Urothelium cell line (cell line): ENCODE results near the gene NCKAP1.
"Not testable (repeated sequence)": the region's sequence is repeated elsewhere in the genome, so short reads cannot be mapped to it uniquely, and the experiment has no call there.

Experiments used
- DNase-seq: peaks from one replicate; pipeline ENCODE4 v3.0.0; 2011; ENCODE audit warnings: low spot score, mixed read lengths
- FAIRE-seq: peaks from 2 replicates; lab custom pipeline; 2011; peaks lifted over from hg19 to GRCh38; lab: Jason Lieb, UNC

The NCKAP1 gene

DNA sequence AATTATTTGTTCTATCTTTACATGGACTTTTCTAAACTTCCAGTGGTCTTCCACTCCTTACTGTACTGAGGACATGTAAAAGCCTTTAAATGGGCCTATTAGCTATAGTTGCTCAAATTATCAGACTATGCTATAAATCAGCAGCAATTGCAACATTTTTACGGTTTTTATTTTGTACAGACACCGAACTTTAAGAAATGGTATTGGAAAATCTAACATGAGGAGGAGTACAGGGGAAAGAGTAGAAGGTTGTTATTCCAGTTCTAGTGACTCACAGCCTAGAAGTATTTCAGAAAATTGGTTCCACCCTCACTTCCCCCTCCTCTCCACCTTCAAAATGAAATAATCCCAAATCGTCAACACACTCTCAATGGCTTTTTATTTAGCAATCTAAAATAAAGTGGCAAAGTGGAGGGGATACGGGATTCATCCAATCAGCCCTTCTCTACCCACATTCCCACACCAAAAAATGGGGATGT lies 1.1 kb downstream of the NCKAP1 start:
- no peak for FAIRE-seq
- peak; percentile 20 for DNase-seq

DNA sequence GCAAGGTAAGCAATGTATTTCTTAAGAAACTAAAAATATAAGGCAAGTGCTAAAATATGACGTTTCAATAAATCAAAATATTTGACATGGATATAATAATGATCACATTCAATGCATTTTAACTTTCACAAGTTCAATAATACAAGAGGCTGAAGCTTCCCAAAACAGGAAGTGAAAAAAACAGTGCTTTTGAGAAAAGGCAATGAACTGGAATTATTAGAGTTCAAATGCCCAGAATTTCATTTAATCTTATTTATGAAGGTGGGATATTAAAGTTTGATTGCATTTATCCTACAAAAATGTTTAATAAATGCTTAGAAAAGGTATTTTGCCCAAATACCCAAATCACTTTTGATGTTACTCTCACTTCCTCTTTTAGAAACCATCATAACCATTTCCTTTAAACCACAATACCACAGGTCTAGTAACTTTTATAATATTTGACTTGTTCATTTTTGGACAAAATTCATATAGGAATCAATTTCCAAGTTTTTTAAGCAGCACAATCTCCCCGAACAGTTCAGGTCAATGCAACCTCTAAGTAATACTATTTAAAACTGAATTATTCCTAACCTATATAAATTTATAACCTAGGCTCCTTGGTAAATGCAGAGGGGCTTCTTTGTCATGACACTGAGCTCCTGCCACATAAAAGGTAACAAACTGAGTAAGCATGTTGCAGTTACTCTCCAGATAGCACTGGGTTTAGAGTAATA lies 2.1 kb downstream of the NCKAP1 start:
- FAIRE-seq: no peak
- no peak for DNase-seq

- DNase-seq: no peak
- no peak for FAIRE-seq
Observed at GRCh38 chr2:183035298-183035953, 2.8 kb downstream of the NCKAP1 start.

GRCh38 chr2:183034806-183035205 lies 3.5 kb downstream of the NCKAP1 start:
- FAIRE-seq: no peak
- DNase-seq: no peak

GRCh38 chr2:183033951-183034350 lies 4.3 kb downstream of the NCKAP1 start:
- FAIRE-seq (no peak), DNase-seq (no peak)

- FAIRE-seq (no peak), DNase-seq (no peak)
Observed at GRCh38 chr2:183031911-183032794, 6.1 kb downstream of the NCKAP1 start.

GRCh38 chr2:183029219-183029618 lies 9.0 kb downstream of the NCKAP1 start:
- no peak for DNase-seq
- no peak for FAIRE-seq

DNA sequence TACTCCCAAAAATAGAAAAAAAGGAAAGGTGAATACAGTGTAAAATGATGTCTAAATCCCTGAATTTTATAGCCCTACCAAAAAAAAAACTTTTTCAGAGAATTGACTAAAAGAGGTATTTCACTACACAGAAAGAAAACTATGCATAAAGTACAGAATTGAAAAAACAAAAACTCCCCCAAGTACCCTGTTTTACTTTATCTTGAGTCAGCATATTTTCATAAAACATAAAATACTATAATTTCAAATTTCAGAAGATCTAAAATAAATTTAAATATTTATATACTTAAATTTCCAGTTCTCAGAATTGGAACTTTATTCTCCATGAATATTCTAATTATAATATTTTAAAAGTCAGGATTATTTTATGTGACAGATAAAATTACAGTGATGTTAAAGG lies 10.1 kb downstream of the NCKAP1 start:
- DNase-seq (no peak), FAIRE-seq (no peak)

DNA sequence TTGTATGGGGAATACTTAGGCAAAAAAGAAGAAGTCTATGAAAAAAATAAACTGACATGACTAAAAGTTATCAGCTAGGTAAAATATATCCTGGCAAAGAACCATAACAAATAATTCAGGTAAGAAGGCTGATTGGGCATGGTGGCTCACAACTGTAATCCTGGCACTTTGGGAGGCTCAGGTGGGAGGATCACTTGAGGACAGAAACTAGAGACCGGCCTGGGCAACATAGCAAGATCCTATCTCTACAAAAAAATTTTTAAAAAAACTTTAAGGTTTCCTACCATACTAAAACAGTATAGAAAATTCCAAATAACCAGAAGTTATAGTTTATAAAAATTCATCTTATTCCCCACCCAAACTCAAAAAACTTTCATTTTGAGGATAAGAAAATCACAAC lies 10.8 kb downstream of the NCKAP1 start:
- FAIRE-seq (no peak), DNase-seq (no peak)

- DNase-seq (no peak), FAIRE-seq (no peak)
Observed at GRCh38 chr2:183026424-183026823, 11.8 kb downstream of the NCKAP1 start.

DNA sequence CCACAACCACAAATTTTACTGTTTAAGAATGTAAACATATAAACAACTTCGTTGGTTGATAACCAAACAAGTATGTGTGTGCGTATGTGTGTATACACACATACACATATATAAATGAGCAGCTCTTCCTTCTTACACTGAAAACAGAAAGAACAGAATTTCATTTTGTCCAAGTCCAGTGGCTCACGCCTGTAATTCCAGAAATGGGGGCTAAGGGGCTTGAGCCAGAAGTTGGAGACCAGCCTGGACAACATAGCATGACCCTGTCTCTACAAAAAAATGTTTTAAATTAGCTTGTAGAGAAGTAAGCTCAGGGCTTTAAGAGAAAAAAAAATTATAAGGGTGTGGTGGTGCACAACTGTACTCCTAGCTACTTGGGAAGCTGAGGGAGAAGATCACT lies 12.3 kb downstream of the NCKAP1 start:
- FAIRE-seq (no peak), DNase-seq (no peak)

DNA sequence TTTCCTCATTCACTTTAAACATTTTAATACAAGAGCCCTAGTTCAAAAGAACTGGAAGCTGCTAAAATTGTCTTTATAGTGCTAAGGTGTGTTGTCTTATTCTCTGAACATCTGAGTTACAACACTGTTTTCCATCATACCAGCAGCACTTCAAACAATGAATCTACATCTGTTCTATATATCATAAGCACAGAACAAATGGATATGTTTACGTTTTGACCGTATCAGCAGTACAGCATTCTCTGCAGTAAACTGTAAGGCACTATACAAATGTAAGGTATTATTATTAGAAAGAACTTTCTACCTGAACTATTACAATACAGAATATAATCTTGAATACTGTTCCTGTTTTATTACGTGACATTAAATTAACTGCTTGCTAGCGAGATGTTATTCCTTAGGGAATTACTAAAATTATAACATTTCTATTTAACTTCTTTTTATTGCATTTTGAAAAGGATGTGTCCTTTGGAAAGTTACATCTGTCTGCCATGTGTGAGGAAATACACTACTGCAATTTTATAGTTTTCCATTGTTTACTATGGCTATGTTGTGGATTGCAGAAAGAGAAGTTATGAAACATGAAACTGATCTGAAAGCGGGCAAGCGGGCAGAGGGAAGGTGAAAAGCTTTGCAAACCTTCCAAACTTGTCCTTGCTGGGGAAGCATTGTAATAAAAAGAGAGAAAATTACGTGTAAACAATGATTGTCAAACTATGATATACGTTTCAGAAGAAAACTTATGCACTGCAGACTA lies 13.7 kb downstream of the NCKAP1 start:
- DNase-seq (no peak), FAIRE-seq (no peak)

DNA sequence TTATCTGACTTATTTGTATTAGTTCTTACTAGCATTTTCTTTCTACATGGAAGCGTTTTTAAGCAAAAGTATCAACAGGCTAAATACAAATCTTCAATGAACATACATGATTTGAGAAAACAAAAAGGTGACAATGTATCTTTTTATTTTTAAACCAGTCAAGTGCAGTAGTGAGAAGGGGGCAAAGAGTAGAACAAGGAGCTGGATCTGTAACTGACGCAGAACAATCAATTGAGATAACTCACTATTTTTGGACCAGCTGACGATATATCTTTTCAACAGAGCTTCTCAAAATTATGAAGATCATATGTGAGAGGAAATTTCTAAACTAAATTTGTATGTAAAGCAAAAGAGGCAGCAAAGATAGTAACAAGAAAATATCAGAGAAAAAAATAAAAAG lies 15.5 kb downstream of the NCKAP1 start:
- FAIRE-seq (no peak), DNase-seq (no peak)

DNA sequence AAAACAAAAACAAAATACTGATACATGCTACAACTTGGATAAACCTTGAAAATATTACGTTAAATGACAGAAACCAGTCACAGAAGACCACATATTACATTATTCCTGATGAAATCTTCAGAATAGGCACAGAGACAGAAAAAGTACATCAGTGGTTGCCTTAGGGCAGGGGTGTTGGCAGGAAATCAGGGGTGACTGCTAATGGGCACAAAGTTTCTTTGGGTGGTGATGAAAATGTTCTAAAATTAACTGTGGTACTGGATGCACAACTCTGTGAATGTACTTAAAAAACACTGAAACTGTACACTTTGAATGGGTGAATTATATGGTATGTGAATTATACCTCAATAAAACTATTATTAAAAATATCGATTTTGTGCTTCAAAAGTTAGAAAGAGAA lies 16.6 kb downstream of the NCKAP1 start:
- FAIRE-seq: no peak

DNA sequence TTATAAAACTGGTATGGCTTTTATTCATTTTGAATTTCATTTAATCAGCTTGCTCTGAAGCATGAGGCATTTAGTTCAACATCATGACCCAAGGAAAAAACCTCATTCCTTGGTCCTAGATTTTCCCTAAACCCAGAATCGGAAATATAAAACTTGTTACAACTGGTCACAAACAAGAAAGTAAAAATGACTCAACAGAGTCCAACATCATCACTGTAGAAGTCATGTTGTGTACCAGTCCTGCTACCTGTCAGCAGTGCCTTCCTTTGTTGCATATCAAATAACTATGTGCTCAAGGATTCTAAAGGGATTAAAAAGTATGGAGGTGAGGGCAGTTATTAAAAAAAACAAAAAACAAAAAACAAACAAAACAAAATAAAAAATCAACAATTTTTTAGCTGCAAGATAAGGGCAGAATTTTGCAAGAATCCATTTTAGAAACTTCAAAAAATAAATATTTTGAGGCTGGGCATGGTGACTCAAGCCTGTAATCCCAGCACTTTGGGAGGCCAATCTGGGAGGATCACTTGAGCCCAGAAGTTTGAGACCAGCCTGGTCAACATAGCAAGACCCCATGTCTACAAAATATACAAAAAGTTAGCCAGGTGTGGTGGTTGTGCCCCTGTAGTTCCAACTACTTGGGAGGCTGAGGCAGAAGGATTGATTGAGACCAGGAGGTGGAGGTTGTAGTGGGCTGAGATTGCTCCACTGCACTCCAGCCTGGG lies 18.4 kb downstream of the NCKAP1 start:
- FAIRE-seq: no peak

More for the DNA sequence above, 16.6 kb downstream of the NCKAP1 start:
- no peak for DNase-seq

GRCh38 chr2:183017845-183018244 lies 20.4 kb downstream of the NCKAP1 start:
- not testable (repeated sequence) for FAIRE-seq, DNase-seq

More for the DNA sequence above, 18.4 kb downstream of the NCKAP1 start:
- DNase-seq: no peak

DNA sequence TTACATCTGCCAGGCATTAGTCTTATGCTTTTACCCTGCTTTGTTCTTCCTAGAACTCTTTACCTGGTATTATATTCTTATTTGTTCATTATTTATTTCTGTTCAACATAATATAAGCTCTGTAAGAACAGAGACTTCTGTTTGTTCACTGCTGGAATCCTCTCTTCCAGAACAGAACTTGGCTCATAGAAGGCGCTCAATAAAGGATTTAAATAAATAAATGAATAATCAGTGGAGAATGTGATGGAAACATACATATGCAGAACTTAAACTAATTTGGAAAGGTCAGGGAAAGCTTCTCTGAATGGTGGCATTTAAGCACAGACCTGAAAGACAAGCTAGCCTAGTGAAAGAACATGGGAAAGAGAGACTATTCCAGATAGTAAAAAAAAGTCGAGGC lies 24.3 kb downstream of the NCKAP1 start:
- DNase-seq (no peak), FAIRE-seq (no peak)

DNA sequence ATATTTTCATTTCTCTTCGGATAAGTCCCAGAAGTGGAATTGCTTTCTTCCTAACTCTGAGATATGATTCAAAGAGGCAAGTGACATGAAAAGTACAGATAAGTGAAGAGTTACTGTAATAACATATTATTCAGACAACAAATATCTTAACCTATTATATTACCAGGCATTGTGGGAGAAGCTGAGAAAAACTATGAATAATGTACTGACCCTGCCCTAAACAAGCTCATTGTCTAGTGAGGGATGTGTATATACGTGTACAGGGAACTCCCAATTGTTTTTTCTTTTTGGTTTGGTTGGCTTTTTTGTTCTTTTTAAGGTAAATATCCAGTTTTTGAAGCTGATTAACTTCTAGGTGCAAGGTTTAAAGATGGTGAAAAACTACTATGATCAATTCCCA lies 26.5 kb downstream of the NCKAP1 start:
- FAIRE-seq (no peak), DNase-seq (no peak)

- FAIRE-seq (no peak), DNase-seq (peak; percentile 4)
Observed at GRCh38 chr2:183010112-183010511, 28.1 kb downstream of the NCKAP1 start.

GRCh38 chr2:183009249-183009899 lies 28.9 kb downstream of the NCKAP1 start:
- FAIRE-seq (no peak), DNase-seq (no peak)
